SHP77 treated with DMSO at 0.1 percent for 48 hours (cell line): Measurements from ENCODE around the gene CNIH3.
A peak's percentile ranks its signal among the peaks of the same experiment; 100 is the strongest.
"Not testable (repeated sequence)": the region's sequence is repeated elsewhere in the genome, so short reads cannot be mapped to it uniquely, and the experiment has no call there.

Experiments used
- DNase-seq: peaks from one replicate; lab custom pipeline; 2025; lab: John Stamatoyannopoulos, UW

The CNIH3 gene

GRCh38 chr1:224643653-224644052 lies 27.5 kb downstream of the CNIH3 start:
- no peak for DNase-seq

- DNase-seq: peak; percentile 1
Observed at GRCh38 chr1:224644553-224645154, 28.5 kb downstream of the CNIH3 start.

GRCh38 chr1:224647449-224647848 lies 31.3 kb downstream of the CNIH3 start:
- no peak for DNase-seq

- no peak for DNase-seq
Observed at GRCh38 chr1:224650290-224650689, 34.2 kb downstream of the CNIH3 start.

GRCh38 chr1:224651188-224651587 lies 35.1 kb downstream of the CNIH3 start:
- no peak for DNase-seq

GRCh38 chr1:224656392-224656791 lies 40.3 kb downstream of the CNIH3 start:
- no peak for DNase-seq

- DNase-seq: no peak
Observed at GRCh38 chr1:224660074-224660473, 44.0 kb downstream of the CNIH3 start.

GRCh38 chr1:224662870-224663269 lies 46.8 kb downstream of the CNIH3 start:
- no peak for DNase-seq

- no peak for DNase-seq
Observed at GRCh38 chr1:224665016-224665415, 48.9 kb downstream of the CNIH3 start.

- DNase-seq: no peak
Observed at GRCh38 chr1:224666078-224666477, 50.0 kb downstream of the CNIH3 start.

GRCh38 chr1:224666913-224667312 lies 50.8 kb downstream of the CNIH3 start:
- DNase-seq: no peak

GRCh38 chr1:224668984-224669383 lies 52.9 kb downstream of the CNIH3 start:
- no peak for DNase-seq

GRCh38 chr1:224669403-224669802 lies 53.3 kb downstream of the CNIH3 start:
- DNase-seq: no peak

- DNase-seq: no peak
Observed at GRCh38 chr1:224670506-224670905, 54.4 kb downstream of the CNIH3 start.

- no peak for DNase-seq
Observed at GRCh38 chr1:224671076-224671475, 55.0 kb downstream of the CNIH3 start.

- DNase-seq: no peak
Observed at GRCh38 chr1:224673141-224673540, 57.0 kb downstream of the CNIH3 start.

- no peak for DNase-seq
Observed at GRCh38 chr1:224675590-224675989, 59.5 kb downstream of the CNIH3 start.

- DNase-seq: no peak
Observed at GRCh38 chr1:224676551-224676950, 60.4 kb downstream of the CNIH3 start.

GRCh38 chr1:224678168-224678567 lies 62.1 kb downstream of the CNIH3 start:
- DNase-seq: no peak

GRCh38 chr1:224679606-224680005 lies 63.5 kb downstream of the CNIH3 start:
- no peak for DNase-seq

GRCh38 chr1:224681816-224682215 lies 65.7 kb downstream of the CNIH3 start:
- no peak for DNase-seq

GRCh38 chr1:224683936-224684335 lies 67.8 kb downstream of the CNIH3 start:
- no peak for DNase-seq

GRCh38 chr1:224684979-224685425 lies 68.9 kb downstream of the CNIH3 start:
- DNase-seq: no peak

GRCh38 chr1:224686140-224686539 lies 70.0 kb downstream of the CNIH3 start:
- not testable (repeated sequence) for DNase-seq
